GM12865 (cell line): ENCODE measurements around the gene CHML.

Experiments used
- DNase-seq: peaks from one replicate; pipeline ENCODE4 v3.0.0; 2010; ENCODE audit warnings: low read depth
- H3K4me3 ChIP-seq: 2 replicates; pipeline ENCODE4 v1.5.1; 2011; ENCODE audit warnings: mild to moderate bottlenecking, low read depth, low read length, control low read depth
- TF ChIP-seq, protein P1 (sequence below): IDR thresholded peaks from 2 replicates; pipeline ENCODE4 v1.5.1; 2011; ENCODE audit warnings: low read length, control low read depth, low read depth, inconsistent platforms; ENCODE audit not compliant: insufficient read depth; ENCODE audit errors: missing control alignments

Gene CHML

DNA sequence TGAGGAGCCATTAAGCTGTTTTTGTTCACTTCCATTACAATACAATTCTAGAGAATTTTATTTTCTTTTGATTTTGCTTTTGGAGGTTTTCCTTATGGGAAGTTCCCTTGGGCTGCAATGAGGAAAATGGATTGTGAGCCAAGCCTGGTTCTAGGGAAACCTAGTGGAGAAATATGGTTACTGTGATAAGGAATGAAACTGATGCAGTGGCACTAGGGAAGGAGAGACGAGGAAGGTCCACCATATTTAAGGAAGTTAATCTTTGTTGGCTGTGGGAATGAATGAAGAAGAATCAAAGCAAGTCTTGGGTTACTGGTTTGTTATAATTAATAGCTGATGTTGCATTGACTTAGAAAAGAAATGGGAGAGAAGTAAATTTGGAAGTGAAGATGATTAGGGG, 28.4 kb downstream of the CHML start:
- TF ChIP-seq, protein P1, sequence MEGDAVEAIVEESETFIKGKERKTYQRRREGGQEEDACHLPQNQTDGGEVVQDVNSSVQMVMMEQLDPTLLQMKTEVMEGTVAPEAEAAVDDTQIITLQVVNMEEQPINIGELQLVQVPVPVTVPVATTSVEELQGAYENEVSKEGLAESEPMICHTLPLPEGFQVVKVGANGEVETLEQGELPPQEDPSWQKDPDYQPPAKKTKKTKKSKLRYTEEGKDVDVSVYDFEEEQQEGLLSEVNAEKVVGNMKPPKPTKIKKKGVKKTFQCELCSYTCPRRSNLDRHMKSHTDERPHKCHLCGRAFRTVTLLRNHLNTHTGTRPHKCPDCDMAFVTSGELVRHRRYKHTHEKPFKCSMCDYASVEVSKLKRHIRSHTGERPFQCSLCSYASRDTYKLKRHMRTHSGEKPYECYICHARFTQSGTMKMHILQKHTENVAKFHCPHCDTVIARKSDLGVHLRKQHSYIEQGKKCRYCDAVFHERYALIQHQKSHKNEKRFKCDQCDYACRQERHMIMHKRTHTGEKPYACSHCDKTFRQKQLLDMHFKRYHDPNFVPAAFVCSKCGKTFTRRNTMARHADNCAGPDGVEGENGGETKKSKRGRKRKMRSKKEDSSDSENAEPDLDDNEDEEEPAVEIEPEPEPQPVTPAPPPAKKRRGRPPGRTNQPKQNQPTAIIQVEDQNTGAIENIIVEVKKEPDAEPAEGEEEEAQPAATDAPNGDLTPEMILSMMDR = no peak
- no peak for DNase-seq

DNA sequence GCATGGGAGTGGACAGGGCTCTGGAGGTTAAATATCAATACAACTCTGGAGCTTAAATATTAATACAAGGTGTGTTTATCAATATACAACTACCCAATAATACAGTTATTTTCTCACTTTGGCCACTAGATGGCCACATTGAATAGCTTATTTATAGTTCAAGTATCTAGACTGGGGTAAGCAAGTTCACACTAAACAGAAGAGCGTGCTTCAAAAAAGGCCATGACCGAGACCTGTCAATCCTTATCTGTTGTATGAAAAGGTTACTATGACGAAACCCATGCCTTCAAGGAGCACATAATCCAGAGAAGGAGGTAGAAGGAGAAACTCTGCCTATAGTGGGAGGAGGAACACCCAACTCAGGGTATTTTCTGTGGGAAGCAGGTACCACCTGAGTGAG, 29.1 kb downstream of the CHML start:
- TF ChIP-seq, protein P1 = peak; percentile 54
- H3K4me3 ChIP-seq = no peak overlapping the region
- DNase-seq = peak; percentile 72

More for the DNA sequence above, 28.4 kb downstream of the CHML start:
- no peak overlapping the region for H3K4me3 ChIP-seq

DNA sequence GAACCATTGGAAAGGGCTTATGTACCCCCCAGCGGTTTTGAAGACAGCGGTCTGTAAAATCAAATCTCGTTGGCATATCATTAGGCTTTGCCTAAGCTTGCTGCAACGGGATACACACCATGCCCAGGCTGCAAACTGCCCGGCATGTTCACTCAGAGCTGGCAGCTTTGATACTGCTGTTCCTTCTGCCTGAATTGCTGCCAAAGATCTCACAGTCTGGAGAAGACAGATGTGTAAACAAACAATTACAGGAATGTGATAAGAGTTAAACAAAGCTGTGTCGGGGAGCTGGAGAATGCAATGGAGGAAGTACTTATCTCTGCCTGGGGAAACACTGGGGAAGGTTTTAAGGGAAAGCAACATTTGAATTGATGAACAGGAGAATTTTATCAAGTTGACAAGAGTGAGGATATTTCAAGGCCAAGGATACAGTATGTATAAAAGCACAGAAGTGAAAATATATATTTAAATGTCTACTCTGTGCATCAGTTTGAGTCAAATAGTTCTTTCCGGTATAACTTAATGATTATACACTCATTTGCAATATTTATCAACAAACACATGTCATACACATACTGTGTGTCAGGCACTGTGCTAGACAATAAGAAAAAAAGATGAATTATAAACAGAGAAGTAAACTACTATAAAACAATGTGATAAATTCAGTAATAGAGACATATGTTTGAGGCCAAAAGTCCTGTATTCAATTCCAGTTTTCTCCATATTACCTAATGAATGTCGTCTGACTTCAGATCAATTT, 29.9 kb downstream of the CHML start:
- no peak for DNase-seq
- no peak overlapping the region for H3K4me3 ChIP-seq
- TF ChIP-seq, protein P1 = no peak

DNA sequence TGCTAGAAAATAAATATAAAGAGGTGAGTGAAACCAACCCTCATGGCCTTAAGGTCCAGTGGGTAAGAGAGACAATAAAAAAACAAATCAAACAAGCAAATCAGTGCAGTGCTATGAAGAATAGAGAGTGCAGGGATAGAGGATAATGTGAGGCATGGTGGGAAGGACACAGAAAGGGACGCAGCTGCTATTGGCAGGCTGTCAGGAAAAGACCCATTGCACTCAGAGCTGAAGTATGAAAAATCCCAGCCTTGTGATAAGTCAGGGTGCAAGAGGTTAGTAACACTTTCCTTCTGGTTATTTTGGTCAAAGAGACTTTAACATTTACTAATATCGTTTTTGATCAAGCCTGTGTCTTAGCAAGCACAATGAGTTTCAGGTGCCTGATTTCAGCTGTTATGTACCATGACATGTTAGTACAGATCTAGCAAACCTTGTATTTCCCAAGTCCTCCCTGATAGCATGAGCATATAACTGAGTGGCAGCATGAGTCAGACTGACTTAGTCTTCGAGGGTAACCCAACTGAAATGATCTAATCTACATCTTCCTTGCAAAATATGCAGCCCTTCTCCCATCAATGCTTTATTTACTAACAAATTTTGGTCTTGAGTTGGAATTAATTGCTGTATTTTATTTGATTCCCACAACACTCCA, 31.7 kb downstream of the CHML start:
- H3K4me3 ChIP-seq = no peak overlapping the region
- DNase-seq = peak; percentile 22
- TF ChIP-seq, protein P1 = no peak

DNA sequence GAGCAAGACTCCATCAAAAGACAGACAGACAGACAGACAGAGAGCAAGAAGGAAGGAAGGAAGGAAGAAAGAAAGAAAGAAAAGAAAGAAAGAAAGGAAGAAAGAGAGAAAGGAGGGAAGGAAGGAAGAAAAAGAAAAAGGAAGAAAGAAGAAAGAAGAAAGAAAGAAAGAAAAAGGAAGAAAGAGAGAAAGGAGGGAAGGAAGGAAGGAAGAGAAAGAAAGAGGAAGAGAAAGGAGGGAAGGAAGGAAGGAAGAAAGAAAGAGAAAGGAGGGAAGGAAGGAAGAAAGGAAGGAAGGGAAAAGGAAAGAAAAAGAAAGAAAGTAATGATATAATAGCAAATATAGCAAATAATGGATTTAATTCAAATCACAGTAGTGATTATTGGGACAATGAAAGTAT, 32.7 kb downstream of the CHML start:
- TF ChIP-seq, protein P1 = no peak
- H3K4me3 ChIP-seq = no peak overlapping the region
- no peak for DNase-seq

DNA sequence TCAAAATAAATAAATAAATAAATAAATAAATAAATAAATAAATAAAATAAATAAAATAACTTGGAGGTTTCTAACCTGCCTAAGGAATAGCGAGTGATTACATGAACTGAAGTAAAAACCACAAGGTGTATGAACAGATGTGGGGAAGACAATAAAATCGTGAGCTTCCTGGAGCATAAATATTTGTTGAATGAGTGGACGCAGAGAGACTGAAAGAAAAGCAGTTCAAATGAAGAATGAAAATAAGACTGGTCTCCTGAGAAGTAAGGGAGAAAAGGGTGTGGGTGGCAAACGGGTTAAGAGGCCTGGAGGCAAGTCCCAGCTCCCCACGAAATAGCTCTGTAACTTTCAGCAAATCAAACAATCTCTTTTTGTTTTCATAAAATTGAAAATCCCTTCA, 33.6 kb downstream of the CHML start:
- TF ChIP-seq, protein P1 = no peak
- H3K4me3 ChIP-seq = no peak overlapping the region
- no peak for DNase-seq
